Measurements from ENCODE around the gene AKAP1.
"Not testable (repeated sequence)": the region's sequence is repeated elsewhere in the genome, so short reads cannot be mapped to it uniquely, and the experiment has no call there.

Gene AKAP1

GRCh38 chr17:57075785-57076184 is 9.3 kb upstream of the AKAP1 start:
- DNase-seq: no peak

- DNase-seq: no peak
Observed at GRCh38 chr17:57077000-57077399, 8.0 kb upstream of the AKAP1 start.

GRCh38 chr17:57078274-57078673 is 6.8 kb upstream of the AKAP1 start:
- no peak for DNase-seq

GRCh38 chr17:57080718-57081117 is 4.3 kb upstream of the AKAP1 start:
- no peak for DNase-seq

DNA sequence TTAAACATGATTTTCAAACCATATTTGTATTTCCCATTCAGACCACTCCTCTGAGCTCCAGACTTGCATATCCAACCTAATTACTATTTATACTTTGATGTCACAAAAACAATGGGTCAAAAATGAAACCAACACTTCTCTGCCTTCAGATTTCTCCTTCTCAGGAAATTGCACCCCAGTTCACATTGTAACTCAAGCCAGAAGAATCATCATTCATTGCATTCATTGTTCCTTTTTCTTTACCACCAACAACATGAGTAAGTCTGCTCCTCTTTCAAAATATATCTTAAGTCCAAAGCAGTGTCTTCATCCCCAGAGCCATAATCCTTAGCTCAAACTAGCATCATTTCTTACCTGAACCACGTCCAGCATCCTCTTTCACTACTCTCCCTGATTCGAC is 2.6 kb upstream of the AKAP1 start:
- DNase-seq: no peak

- DNase-seq: no peak
Observed at GRCh38 chr17:57084361-57084801, 665 bp upstream of the AKAP1 start.

DNA sequence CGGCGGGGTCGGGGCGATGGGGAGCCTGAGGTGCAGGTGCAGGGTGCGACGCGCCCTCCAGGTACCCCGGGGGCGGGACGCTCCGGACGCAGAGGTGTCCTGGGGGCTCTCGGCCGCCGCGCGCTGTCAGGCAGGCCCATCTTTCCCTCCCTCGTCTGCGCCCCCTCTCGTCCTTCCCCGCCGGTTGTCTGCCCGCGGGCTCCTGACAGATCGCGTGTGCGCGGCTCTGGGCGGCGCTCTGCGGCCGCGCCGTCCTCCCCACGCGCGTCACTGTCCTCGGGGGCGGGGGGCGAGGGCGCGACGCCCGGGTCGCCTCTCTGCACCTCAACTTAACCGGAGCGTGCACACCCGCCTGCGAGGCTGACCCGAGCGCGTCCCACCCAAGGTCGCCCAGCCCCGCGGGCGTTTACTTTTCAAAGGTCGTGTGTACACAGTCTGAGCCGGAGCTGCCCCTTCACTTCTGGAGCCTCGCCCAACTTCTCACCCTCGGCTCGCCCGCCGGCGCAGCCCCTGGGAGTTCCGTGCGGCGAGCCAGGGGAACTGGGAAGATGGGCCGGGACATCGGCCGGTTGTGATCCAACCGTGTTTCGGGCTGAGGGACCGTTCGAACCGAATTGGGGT is 512 bp downstream of the AKAP1 start:
- DNase-seq: peak; percentile 45

GRCh38 chr17:57086069-57086930 is 1.3 kb downstream of the AKAP1 start:
- DNase-seq: no peak

- no peak for DNase-seq
Observed at GRCh38 chr17:57088298-57088697, 3.3 kb downstream of the AKAP1 start.

- no peak for DNase-seq
Observed at GRCh38 chr17:57089391-57089790, 4.3 kb downstream of the AKAP1 start.

GRCh38 chr17:57090560-57091185 is 5.6 kb downstream of the AKAP1 start:
- no peak for DNase-seq

DNA sequence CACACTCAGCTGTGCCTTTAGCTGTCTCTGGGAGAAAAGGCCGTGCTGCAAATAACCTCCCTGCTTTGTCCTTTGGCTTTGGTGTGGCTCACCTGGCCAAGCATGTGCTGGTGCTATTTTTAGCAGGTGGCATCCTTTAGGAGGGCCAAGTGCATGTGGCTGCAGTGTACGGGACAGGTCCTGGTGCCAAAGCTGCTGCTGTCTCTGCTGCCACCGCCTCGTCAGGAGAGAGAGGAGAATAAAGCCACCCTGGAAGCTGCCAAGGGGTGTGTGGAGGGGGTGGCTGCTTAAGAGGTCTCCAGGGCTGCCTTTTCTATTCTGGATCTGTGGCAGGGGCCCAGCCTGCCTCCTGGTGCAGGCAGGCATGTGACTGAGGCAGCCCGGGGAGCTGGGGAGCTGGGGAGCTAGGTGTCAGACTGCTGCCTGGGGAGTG is 6.2 kb downstream of the AKAP1 start:
- DNase-seq: no peak

- no peak for DNase-seq
Observed at GRCh38 chr17:57092171-57092570, 7.1 kb downstream of the AKAP1 start.

- DNase-seq: no peak
Observed at GRCh38 chr17:57092779-57093178, 7.7 kb downstream of the AKAP1 start.

- DNase-seq: no peak
Observed at GRCh38 chr17:57096472-57097202, 11.6 kb downstream of the AKAP1 start.

- no peak for DNase-seq
Observed at GRCh38 chr17:57097832-57098421, 12.9 kb downstream of the AKAP1 start.

DNA sequence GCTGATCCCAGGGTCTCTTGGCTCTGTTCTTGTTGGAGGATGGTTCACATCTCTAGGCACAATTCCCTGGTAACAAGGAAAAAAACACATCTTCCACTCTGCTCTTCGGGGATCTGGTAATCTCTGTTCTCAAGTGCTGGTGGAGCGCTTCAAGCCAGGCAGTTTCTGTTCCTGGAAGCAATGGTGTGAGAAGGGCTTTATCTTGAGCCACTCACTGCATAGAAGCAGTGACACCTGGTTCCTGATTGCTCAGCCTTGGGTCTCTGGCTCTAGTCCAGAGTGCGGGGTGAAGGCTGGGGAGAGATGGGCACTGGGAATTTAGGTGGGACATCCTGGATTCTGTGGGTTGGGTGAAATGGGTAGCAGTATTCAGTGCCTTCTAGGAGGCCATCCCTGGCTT is 14.1 kb downstream of the AKAP1 start:
- no peak for DNase-seq

DNA sequence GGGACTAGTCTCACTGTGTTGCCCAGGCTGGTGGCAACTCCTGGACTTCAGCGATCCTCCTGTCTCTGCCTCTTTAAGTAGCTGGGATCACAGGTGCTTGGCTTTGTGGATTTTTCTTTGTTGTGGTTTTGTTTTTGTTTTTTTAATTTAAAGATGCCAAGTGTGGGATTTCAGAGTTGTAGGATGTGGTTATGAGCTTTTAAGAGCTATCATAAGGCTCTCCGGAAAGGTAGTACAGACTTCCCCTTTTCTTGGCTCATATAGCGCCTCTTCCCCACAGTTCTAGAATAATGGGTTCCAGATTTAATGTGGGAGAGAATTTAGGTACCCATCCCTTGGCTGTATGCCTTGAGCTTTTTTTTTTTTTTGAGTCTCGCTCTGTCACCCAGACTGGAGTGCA is 17.1 kb downstream of the AKAP1 start:
- no peak for DNase-seq

- DNase-seq: not testable (repeated sequence)
Observed at GRCh38 chr17:57102660-57103059, 17.6 kb downstream of the AKAP1 start.

- DNase-seq: no peak
Observed at GRCh38 chr17:57104461-57105175, 19.6 kb downstream of the AKAP1 start.

- no peak for DNase-seq
Observed at GRCh38 chr17:57105591-57105990, 20.5 kb downstream of the AKAP1 start.

Measured in effector CD8-positive, alpha-beta T cell (primary cell).